GM21786 (cell line): ENCODE data around the gene TEDC1.

Source experiments
- ATAC-seq: cut with Tn5 transposase; IDR thresholded peaks from one replicate; pipeline ENCODE4 v1.9.1; 2021; ENCODE audit not compliant: unreplicated experiment

TEDC1 gene

GRCh38 chr14:105517096-105517495 lies 26.1 kb downstream of the TEDC1 start:
- no peak for ATAC-seq

GRCh38 chr14:105519946-105520698 lies 29.1 kb downstream of the TEDC1 start:
- ATAC-seq, result no peak

- no peak for ATAC-seq
Observed at GRCh38 chr14:105525326-105525725, 34.3 kb downstream of the TEDC1 start.

- ATAC-seq, result no peak
Observed at GRCh38 chr14:105525861-105526775, 35.1 kb downstream of the TEDC1 start, which contains the start of gene TMEM121. Gene TMEM121 (plus strand): TSS chr14:105526583. CDS start chr14:105528835, 2,252 bp downstream.

- no peak for ATAC-seq
Observed at GRCh38 chr14:105526776-105527380, 35.8 kb downstream of the TEDC1 start.

- no peak for ATAC-seq
Observed at GRCh38 chr14:105527381-105527825, 36.4 kb downstream of the TEDC1 start.

GRCh38 chr14:105527826-105528585 lies 37.0 kb downstream of the TEDC1 start:
- no peak for ATAC-seq

- ATAC-seq, result no peak
Observed at GRCh38 chr14:105528586-105529318, 37.7 kb downstream of the TEDC1 start.

GRCh38 chr14:105529319-105529568 lies 38.2 kb downstream of the TEDC1 start:
- ATAC-seq, result no peak

GRCh38 chr14:105529569-105530284 lies 38.7 kb downstream of the TEDC1 start:
- no peak for ATAC-seq

GRCh38 chr14:105530285-105531087 lies 39.4 kb downstream of the TEDC1 start:
- no peak for ATAC-seq

GRCh38 chr14:105531088-105531893 lies 40.2 kb downstream of the TEDC1 start:
- ATAC-seq, result no peak

- no peak for ATAC-seq
Observed at GRCh38 chr14:105531894-105532623, 41.0 kb downstream of the TEDC1 start.

- ATAC-seq, result no peak
Observed at GRCh38 chr14:105532735-105533141, 41.7 kb downstream of the TEDC1 start.

GRCh38 chr14:105533391-105533790 lies 42.3 kb downstream of the TEDC1 start:
- no peak for ATAC-seq

GRCh38 chr14:105533811-105534498 lies 42.9 kb downstream of the TEDC1 start:
- no peak for ATAC-seq

GRCh38 chr14:105534586-105534985 lies 43.5 kb downstream of the TEDC1 start:
- ATAC-seq, result no peak
